ENCODE data around the gene ZNF426.
A peak's percentile ranks its signal among the peaks of the same experiment; 100 is the strongest.
"Not testable (repeated sequence)": the region's sequence is repeated elsewhere in the genome, so short reads cannot be mapped to it uniquely, and the experiment has no call there.

Gene ZNF426

DNA sequence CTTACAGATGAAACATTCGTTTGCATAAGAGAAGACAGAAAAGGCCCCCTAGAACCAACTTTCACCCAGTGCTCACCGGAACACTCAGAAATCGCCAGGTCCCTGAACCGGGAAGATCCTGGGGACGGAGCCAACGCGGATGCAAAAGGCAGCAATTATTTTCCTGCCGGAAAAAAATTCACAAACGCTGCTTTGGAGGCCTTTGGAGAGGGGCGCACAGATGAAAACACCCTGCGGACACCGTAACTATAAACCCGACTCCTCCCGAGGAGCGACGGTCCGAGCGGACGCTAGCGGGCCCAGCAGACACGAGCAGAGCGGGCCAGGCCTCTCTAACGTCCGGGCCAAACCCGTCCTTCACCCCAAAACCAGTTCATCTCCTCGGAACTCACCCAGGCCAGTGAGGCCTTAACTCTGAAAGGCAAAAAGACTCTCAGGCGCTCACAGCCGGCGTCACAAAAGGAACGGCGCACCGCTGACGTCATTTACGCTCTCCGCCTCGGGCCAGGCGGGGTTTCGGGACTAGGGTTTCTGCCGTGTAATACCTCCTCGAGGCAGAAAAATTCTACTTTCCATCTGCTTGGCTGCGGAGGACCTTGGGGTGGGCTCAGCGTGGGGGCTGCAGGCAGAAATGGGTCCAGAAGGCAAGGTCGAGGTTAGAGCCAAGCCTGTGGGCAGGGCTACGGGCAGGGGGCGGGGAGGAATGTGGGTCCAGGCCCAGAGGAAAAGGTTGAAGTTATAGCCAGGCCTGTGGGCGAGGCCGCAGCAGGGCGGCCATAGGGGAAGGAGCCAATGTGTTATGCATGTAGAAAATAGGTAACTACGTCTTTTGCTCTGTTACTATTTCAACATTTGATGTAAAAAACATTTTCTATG lies at the start of gene ZNF426:
Gene ZNF426 (minus strand): TSS at position 463 of the 876 bp plus-strand sequence. CDS start 2,413 bp downstream, outside the sequence.
- DNase-seq (ENCODE audit: low read depth in 2 of 2): peak; percentile 76 to 79

DNA sequence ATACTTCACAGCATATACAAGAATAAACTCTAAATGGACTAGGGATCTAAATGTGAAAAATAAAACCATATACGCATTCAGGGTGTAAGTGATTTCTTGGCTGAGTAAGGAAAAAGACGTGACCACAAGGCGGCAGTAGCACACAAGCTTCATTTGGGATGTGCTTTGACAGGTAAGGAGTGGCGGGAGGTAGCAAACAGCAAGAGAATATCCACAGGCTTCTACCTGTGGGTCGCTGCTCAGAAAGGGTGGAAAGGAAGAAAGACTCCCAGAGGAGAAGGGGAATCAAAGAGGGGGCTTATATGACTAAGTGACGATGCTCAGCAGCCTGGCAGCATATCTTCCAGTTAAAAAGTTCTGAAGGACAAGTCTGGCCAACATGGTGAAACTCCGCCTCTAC lies 48.3 kb upstream of the ZNF426 start:
- DNase-seq (ENCODE audit: low read depth in 2 of 2): peak; percentile 61 to 73

DNA sequence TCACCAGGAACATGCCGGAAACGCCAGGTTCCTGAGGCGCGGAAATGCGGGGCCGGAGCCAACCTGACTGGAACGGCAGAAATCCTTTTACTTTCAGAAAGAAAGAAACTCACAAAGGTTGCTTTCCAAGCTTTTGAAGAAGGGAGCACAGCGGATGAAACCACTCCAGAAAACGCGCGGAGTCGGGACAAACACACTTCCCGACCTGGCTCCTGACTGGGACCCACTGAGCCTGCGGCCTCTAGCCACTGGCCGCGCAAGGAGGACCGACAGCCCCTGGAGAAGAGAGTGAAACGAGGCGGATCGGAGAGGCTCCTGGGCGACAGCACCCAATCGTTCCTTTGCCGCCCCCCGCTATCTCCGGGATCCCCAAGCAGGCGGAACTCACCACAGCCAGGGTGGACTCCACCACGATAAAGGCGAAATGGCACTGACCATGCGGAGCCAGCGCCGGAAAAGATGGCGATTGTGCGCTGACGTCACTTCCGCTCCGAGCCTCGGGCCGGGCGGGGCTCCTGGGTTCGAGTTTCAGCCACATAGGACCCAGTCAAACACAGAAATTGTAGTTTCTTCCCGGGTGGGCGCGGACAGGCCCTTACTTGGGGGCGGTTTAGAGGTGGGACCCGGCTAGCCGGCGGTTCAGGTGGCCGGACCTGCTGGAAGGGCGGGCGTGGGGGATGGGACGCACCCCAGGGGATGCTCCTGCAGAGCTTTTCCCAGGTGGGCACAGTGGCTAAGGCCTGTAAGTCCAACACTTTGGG lies 45.8 kb upstream of the ZNF426 start, which contains the start of gene ZNF121:
Gene ZNF121 (minus strand): TSS at position 432 of the 761 bp plus-strand sequence. CDS start 16,407 bp downstream, outside the sequence.
- DNase-seq (ENCODE audit: low read depth in 2 of 2): peak; percentile 66 to 77

DNA sequence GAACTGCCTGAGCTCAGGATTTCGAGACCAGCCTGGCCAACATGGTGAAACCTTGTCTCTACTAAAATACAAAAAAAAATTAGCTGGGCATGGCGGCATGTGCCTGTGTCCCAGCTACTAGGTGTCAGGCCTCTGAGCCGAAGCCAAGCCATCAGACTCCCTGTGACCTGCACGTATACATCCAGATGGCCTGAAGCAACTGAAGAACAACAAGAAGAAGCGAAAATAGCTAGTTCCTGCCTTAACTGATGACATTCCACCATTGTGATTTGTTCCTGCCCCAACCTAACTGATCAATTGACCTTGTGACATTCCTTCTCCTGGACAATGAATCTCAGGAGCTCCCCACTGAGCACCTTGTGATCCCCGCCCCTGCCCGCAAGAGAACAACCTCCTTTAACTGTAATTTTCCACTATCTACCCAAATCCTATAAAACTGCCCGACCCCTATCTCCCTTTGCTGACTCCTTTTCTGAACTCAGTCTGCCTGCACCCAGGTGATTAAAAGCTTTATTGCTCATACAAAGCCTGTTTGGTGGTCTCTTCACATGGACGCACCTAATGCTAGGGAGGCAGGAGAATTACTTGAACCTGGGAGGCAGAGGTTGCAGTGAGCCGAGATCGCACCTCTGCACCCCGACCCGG lies 43.8 kb upstream of the ZNF426 start:
- DNase-seq (ENCODE audit: low read depth in 2 of 2): not testable (repeated sequence)

DNA sequence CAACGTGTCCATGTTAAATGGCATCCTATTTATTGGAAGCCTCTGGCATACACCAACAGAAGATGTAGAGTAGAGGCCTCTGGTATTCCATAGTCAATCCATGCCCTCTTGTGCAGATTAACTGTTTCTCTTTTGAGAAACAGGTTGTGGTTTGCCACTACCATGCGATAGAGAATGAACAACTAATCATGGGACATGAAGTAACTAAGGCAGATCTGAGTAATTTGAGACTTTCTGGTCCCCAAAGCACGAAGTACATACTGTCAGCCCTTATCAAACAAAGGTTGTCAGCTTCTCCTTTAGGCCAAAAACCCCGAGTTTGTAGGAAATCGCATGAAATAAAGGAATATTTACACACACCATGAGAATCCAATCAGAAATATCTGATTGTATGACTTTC lies 42.3 kb upstream of the ZNF426 start:
- no peak for DNase-seq (ENCODE audit: low read depth in 2 of 2)

DNA sequence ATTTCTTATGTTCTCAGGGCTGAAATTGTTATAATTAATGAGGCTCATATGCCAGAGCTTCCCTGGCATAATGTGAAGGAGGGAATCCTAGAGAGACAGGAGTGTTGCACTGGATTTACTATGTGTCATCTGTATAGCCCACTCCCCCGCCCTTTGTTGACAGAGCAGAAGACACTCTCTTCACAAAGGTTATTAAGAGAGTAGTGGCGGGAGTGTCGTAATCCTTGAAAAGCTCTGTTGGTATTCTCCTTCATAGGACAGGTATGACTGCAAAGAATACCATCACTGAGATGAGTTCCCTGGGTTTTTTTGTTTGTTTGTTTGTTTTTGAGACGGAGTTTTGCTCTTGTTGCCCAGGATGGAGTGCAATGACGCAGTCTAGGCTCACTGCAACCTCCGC lies 31.8 kb upstream of the ZNF426 start:
- DNase-seq (ENCODE audit: low read depth in 2 of 2): no peak

DNA sequence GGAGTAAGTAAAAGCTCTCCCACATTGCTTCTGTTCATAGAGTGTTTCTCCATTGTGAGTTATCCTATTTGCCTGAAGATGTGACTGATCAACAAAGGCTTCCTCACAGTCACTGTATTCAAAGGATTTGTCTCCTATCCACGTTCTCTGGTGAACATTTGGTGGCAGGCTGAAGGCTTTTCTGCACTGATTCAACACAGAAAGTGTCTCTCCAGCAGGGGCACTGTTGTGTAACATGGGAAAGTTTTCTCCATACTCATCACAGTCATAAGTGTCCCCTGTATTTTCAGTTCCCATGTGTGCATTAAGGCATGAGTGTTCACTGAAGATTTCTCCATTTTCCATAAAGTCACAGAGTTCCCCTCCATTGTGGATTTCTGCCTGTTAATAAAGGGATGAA lies 28.3 kb upstream of the ZNF426 start:
- DNase-seq (ENCODE audit: low read depth in 2 of 2): no peak

DNA sequence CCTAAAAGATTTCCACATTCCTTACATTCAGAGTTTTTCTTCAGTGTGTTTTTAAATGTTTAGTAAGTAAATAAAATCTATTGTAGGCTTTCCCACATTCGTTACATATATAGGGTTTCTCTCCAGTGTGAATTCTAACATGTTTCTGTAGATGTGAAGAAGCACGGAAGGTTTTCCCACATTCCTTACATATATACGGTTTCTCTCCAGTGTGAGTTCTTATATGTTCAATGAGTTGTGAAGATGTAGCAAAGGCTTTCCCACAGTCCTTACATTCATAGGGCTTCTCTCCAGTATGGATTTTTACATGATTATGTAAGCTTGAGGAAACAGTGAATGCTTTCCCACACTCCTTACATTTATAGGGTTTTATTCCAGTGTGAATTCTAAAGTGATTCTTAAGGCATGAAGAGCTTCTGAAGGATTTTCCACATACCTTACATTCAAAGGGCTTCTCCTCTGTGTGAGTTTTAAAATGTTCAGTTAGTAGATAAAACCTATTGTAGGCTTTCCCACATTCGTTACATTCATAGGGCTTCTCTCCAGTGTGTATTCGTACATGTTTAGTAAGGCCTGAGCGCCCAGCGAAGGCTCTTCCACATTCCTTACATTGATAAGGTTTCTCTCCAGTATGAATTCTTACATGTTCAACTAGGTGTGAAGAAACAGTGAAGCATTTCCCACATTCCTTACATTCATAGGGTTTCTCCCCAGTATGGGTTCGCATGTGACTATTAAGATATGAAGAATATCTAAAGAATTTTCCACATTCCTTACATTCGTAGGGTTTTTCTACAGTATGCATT lies 27.7 kb upstream of the ZNF426 start:
- no peak for DNase-seq (ENCODE audit: low read depth in 2 of 2)

DNA sequence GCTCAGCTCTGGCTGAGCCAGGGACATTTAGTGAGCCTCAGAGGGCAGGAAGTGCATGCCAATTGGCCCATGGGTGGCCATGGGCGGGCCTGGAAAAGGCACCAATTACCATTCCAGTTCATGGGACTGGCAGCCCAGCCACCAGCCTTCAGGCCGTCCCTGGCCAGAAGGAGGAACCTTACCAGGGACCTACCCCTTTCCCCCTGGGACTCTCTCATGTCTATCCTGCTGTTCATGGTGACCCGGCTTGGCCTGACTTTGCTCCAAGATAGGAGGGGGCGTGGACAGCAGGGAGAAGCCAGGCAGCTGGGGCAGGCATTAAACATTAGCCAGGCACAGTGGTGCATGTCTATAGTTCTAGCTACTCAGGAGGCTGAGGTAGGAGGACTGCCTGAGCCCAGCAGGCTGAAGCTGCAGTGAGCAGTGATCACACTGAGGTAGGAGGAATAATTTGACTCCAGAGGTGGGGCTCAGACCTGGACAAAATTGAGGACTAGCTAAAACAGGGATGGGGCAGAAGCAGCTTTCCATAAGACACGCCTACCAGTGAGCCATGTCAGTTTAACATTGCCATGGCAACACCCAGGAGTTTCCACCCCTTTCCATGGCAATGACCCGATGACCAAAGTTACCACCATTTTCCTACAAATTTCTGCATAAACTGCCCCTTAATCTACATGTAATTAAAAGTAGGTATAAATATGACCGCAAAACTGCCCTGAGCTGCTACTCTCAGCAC lies 14.3 kb upstream of the ZNF426 start:
- DNase-seq (ENCODE audit: low read depth in 2 of 2): no peak

DNA sequence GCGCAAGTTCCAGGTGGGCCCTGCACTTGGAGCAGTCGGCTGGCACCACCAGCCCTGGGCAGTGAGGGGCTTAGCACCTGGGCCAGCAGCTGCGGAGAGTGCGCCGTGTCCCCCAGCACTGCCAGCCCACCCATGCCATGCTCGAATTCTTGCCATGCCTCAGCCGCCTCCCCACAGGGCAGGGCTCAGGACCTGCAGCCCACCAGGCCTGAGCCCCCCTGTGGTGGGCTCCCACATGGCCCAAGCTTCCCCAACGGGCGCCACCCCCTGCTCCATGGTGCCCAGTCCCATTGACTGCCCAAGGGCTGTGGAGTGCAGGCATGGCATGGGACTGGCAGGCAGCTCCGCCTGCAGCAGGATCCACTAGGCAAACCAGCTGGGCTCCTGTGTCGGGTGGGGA lies 9.4 kb upstream of the ZNF426 start:
- DNase-seq (ENCODE audit: low read depth in 2 of 2): no peak

DNA sequence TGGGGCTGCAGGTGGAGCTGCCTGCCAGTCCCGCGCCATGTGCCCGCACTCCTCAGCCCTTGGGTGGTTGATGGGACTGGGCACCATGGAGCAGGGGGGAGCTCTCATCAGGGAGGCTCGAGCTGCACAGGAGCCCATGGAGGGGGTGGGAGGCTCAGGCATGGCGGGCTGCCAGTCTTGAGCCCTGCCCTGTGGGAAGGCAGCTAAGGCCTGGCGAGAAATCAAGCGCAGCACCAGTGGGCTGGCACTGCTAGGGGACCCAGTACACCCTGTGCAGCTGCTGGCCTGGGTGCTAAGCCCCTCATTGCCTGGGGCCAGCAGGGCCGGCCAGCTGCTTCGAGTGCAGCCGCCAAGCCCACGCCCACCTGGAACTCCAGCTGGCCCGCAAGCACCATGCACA lies 2.8 kb upstream of the ZNF426 start:
- not testable (repeated sequence) for DNase-seq (ENCODE audit: low read depth in 2 of 2)

DNA sequence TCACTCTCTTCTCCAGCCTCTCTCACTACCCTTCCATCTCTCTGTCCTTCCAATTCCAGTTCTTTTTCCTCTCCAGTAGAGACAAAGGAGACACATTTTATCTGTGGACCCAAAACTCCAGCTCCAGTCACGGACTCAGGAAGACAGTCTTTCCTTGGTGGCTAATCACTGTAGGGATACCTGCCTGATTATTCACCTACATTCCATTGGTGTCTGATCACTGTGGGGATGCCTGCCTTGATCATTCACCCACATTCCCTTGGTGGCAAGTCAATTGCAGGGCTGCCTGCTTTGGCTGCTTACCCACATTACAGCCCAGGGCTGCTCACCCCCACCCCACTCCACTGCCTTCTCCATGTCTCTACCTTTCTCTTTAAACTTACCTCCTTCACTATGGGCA lies 1.5 kb upstream of the ZNF426 start:
- not testable (repeated sequence) for DNase-seq (ENCODE audit: low read depth in 2 of 2)

DNA sequence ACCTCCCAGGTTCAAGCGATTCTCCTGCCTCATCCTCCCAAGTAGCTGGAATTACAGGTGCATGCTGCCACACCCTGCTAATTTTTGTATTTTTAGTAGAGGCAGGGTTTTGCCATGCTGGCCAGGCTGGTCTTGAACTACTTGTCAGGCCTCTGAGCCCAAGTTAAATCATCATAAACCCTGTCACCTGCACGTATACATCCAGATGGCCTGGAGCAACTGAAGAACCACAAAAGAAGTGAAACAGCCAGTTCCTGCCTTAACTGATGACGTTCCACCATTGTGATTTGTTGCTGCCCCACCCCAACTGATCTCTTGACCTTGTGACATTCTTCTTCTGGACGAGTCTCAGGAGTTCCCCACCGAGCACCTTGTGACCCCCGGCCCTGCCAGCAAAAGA lies 756 bp upstream of the ZNF426 start:
- DNase-seq (ENCODE audit: low read depth in 2 of 2): not testable (repeated sequence)

DNA sequence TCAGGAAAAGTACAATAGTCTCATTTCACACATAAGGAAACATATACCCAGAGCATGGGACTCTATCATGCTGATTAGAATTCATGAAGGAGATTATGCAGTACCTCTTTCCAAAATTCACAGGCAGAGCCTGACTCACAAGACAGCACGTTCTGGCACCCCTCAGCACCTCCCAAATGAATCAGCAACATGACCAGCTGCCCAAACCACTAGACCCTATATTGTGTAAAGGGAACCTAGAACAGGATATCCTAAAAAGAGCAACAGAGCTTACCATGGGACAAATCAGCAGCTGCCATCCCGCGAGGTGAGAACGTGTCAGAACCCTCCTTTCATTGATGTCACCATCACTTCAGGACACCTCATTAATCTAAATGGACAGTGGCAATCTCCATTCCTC lies 2.5 kb downstream of the ZNF426 start:
- DNase-seq (ENCODE audit: low read depth in 2 of 2): no peak

DNA sequence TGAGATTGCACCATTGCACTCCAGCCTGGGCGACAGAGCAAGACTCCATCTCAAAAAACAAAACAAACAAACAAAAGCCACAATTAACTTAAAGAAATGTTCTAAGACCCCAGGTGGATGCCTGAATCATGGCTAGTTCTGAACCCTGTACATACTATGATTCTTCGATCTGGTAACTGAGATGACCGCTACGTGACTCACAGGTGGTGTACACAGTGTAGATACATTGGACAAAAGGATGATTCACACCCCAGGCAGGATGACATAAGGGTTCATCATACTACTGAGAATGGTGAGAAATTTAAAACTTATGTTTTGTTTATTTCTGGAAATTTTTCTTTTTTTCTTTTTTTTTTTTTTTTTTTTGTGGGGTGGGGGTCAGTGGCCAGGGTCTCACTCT lies 6.5 kb downstream of the ZNF426 start:
- no peak for DNase-seq (ENCODE audit: low read depth in 2 of 2)

DNA sequence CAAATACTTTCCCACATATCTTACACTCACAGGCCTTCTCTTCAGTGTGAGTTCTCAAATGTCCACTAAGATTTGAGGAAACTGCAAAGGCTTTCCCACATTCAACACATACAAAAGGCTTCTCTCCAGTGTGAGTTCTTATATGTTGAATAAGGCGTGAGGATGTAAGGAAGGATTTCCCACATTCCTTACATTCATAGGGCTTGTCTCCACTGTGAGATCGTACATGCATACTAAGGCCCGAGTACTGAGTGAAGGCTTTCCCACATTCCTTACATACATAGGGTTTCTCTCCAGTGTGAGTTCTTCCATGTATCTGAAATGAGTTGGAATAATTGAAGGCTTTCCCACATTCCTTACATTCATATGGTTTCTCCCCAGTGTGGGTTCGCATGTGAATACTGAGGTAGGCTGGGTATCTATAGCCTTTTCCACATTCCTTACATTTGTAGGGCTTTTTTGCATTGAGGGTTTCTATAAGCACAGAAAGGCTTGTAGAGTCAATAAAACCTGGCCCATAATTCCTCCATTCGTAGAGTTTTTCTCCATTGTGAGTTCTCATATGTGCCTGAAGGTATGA lies 9.6 kb downstream of the ZNF426 start:
- DNase-seq (ENCODE audit: low read depth in 2 of 2): no peak

DNA sequence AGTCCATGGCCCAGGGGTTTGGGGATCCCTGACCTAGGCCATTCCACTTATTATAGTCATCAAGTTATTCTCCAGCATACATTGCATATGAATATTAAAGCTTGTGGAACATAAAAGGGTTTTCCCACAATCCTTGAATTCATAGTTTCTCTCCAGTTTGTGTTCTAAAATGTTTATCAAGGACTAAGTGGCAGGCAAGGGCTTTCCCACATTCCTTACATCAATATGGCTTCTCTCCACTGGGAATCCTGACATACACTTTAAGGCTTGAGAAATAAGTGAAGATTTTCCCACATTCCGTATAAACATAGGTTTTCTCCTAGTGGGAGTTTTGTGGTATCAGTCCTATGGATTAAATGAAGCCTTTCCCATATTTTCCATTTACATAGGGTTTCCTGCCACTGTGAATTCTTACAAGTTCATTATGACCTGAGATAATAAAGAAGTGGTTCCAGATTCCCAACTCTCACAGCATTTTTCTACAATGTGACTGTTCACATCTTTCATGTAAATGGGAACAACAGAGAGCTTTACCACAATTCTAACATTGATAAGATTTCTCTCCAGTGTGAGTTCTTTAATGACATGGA lies 14.5 kb downstream of the ZNF426 start:
- no peak for DNase-seq (ENCODE audit: low read depth in 2 of 2)

DNA sequence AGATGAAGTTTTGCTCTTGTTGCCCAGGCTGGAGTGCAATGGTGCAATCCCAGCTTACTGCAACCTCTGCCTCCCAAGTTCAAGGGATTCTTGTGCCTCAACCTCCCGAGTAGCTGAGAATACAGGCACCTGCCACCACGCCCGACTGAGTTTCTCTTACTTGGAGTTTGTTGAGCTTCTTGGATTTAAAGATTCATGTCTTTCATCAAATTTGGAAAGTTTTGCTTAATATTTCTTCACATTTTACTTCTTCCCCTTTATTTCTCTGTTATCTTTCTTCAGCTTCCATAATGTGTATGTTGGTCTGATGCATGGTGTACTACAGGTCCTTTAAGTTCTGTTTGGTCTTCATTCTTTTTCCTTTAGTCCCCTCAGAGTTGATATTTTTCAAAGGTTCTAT lies 31.2 kb downstream of the ZNF426 start:
- no peak for DNase-seq (ENCODE audit: low read depth in 2 of 2)

DNA sequence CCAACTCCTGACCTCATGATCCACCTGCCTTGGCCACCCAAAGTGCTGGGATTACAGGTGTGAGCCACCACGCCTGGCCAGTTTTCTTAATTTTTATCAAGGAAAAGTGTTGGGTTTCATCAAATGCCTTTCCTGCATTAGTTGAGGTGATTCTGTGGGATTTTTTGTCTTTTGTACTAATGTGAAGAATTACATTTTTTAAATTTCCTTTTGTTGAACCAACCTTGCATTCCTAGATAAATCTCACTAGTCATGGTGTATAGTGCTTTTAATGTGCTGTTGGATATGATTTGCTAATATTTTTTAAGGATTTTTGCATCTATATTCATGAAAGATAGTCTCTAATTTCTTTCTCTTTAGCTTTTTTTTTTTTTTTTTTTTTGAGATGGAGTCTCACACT lies 37.6 kb downstream of the ZNF426 start:
- DNase-seq (ENCODE audit: low read depth in 2 of 2): no peak
